HEK293 (cell line): ENCODE data around the gene USP32.

Experiments used
- CTCF ChIA-PET: fragments of 350-600 bp; formaldehyde crosslinking; extraction: SDS; loops from one replicate; lab custom pipeline; 2021; ENCODE audit warnings: antibody characterized with exemption; lab: Yijun Ruan, JAX
- POLR2A ChIA-PET: fragments of 300-600 bp; formaldehyde crosslinking; extraction: SDS; loops from one replicate; lab custom pipeline; 2020; ENCODE audit warnings: antibody characterized with exemption, inconsistent platforms; lab: Yijun Ruan, JAX
- H3K27ac ChIP-seq: fragments of 200-500 bp; sonication (Bioruptor generic); 2 replicates; pipeline ENCODE4 v1.5.1; 2014; ENCODE audit warnings: low read depth, low read length, control low read depth, inconsistent platforms; ENCODE audit errors: extremely low read depth
- H3K36me3 ChIP-seq, 2 experiments: fragments of 200-500 bp in 1 of 2; sonication (Bioruptor generic) in 1 of 2; 1 replicate in 1 of 2; 2 replicates in 1 of 2; pipeline ENCODE4 v1.5.1; 2014 to 2017; ENCODE audit warnings: inconsistent platforms in 2 of 2, low read length in 2 of 2; ENCODE audit not compliant: control insufficient read depth in 2 of 2, insufficient read depth in 1 of 2
- H3K4me1 ChIP-seq: fragments of 200-500 bp; sonication (Bioruptor generic); 2 replicates; pipeline ENCODE4 v1.5.1; 2014; ENCODE audit warnings: mild to moderate bottlenecking, low read length, inconsistent platforms; ENCODE audit not compliant: control insufficient read depth, insufficient read depth
- H3K4me3 ChIP-seq: 2 replicates; pipeline ENCODE4 v1.5.1; 2011; ENCODE audit warnings: low read depth, mild to moderate bottlenecking, control low read depth, low read length, moderate library complexity
- H3K9me3 ChIP-seq: fragments of 200-500 bp; sonication (Bioruptor generic); 2 replicates; pipeline ENCODE4 v1.5.1; 2014; ENCODE audit warnings: low read depth, low read length, inconsistent platforms; ENCODE audit not compliant: control insufficient read depth, insufficient read depth
- AEBP2 ChIP-seq: fragments of 450-650 bp; formaldehyde crosslinking; IDR thresholded peaks from 2 replicates; pipeline ENCODE4 v1.5.1; 2016; ENCODE audit warnings: missing biosample characterization, missing genetic modification characterization, borderline replicate concordance
- ATF2 ChIP-seq: fragments of 450-650 bp; formaldehyde crosslinking; IDR thresholded peaks from 2 replicates; pipeline ENCODE4 v1.5.1; 2016; ENCODE audit warnings: missing biosample characterization, missing genetic modification characterization, low read depth
- MYNN ChIP-seq: fragments of 450-650 bp; formaldehyde crosslinking; IDR thresholded peaks from 2 replicates; pipeline ENCODE4 v1.5.1; 2016; ENCODE audit warnings: missing biosample characterization, missing genetic modification characterization, borderline replicate concordance
- OVOL3 ChIP-seq: fragments of 450-650 bp; formaldehyde crosslinking; IDR thresholded peaks from 2 replicates; pipeline ENCODE4 v1.5.1; 2016; ENCODE audit warnings: missing biosample characterization, missing genetic modification characterization
- PRDM2 ChIP-seq: fragments of 450-650 bp; formaldehyde crosslinking; IDR thresholded peaks from 2 replicates; pipeline ENCODE4 v1.5.1; 2016; ENCODE audit warnings: missing biosample characterization, missing genetic modification characterization, borderline replicate concordance
- REPIN1 ChIP-seq: fragments of 450-650 bp; formaldehyde crosslinking; IDR thresholded peaks from 2 replicates; pipeline ENCODE4 v1.5.1; 2017; ENCODE audit warnings: missing biosample characterization, missing genetic modification characterization, low read depth
- YY2 ChIP-seq: fragments of 450-650 bp; formaldehyde crosslinking; IDR thresholded peaks from 2 replicates; pipeline ENCODE4 v1.5.1; 2016; ENCODE audit warnings: missing biosample characterization, missing genetic modification characterization
- ZBTB20 ChIP-seq: fragments of 450-650 bp; formaldehyde crosslinking; IDR thresholded peaks from 2 replicates; pipeline ENCODE4 v1.5.1; 2016; ENCODE audit warnings: missing biosample characterization, missing genetic modification characterization
- ZIC2 ChIP-seq: fragments of 450-650 bp; formaldehyde crosslinking; IDR thresholded peaks from 2 replicates; pipeline ENCODE4 v1.5.1; 2016; ENCODE audit warnings: missing biosample characterization, missing genetic modification characterization
- ZNF112 ChIP-seq: fragments of 450-650 bp; formaldehyde crosslinking; IDR thresholded peaks from 2 replicates; pipeline ENCODE4 v1.5.0; 2017; ENCODE audit warnings: missing biosample characterization, missing genetic modification characterization
- ZNF248 ChIP-seq: fragments of 450-650 bp; formaldehyde crosslinking; IDR thresholded peaks from 2 replicates; pipeline ENCODE4 v1.5.1; 2017; ENCODE audit warnings: missing biosample characterization, missing genetic modification characterization
- ZNF302 ChIP-seq: fragments of 450-650 bp; formaldehyde crosslinking; IDR thresholded peaks from 2 replicates; pipeline ENCODE4 v1.5.1; 2016; ENCODE audit warnings: missing biosample characterization, missing genetic modification characterization, low read depth
- ZNF473 ChIP-seq: fragments of 450-650 bp; formaldehyde crosslinking; IDR thresholded peaks from 2 replicates; pipeline ENCODE4 v1.5.1; 2017; ENCODE audit warnings: missing biosample characterization, missing genetic modification characterization
- ZNF48 ChIP-seq: fragments of 450-650 bp; formaldehyde crosslinking; IDR thresholded peaks from 2 replicates; pipeline ENCODE4 v1.5.1; 2016; ENCODE audit warnings: missing biosample characterization, missing genetic modification characterization
- ZNF521 ChIP-seq: fragments of 450-650 bp; formaldehyde crosslinking; IDR thresholded peaks from 2 replicates; pipeline ENCODE4 v1.5.1; 2017; ENCODE audit warnings: missing biosample characterization, mild to moderate bottlenecking, missing genetic modification characterization
- ZNF558 ChIP-seq: fragments of 450-650 bp; formaldehyde crosslinking; IDR thresholded peaks from 2 replicates; pipeline ENCODE4 v1.5.1; 2016; ENCODE audit warnings: missing biosample characterization, missing genetic modification characterization
- ZNF639 ChIP-seq: fragments of 450-650 bp; formaldehyde crosslinking; IDR thresholded peaks from 2 replicates; pipeline ENCODE4 v1.5.1; 2016; ENCODE audit warnings: missing biosample characterization, missing genetic modification characterization

The USP32 gene

GRCh38 chr17:60173304-60173819 is 218.6 kb downstream of the USP32 start (continued):
- TF ChIP-seq ZNF558 (tag by site-specific recombination) (peak; percentile 91), REPIN1 (tag by site-specific recombination) (no peak), ZNF639 (tag by site-specific recombination) (peak; percentile 100), ZNF302 (tag by site-specific recombination) (no peak), ZNF48 (tag by site-specific recombination) (no peak), YY2 (tag by site-specific recombination) (no peak), AEBP2 (tag by site-specific recombination) (no peak), ZBTB20 (tag by site-specific recombination) (peak; percentile 70), ZNF521 (tag by site-specific recombination) (no peak), ATF2 (tag by site-specific recombination) (peak; percentile 78), ZNF112 (tag by site-specific recombination) (no peak), ZNF248 (tag by site-specific recombination) (no peak), ZNF473 (tag by site-specific recombination) (no peak), PRDM2 (tag by site-specific recombination) (no peak), OVOL3 (peak; percentile 73; the same call in 1 of the 2 replicates)

GRCh38 chr17:60171753-60172079 is 220.2 kb downstream of the USP32 start:
- peaks cover 0 to 2% of the 10 kb centered on the region in 2 experiments; a peak in 1 of 3 replicates for H3K36me3 ChIP-seq
- TF ChIP-seq MYNN (tag by site-specific recombination) (peak; percentile 51; the same call in 1 of the 2 replicates), ZIC2 (tag by site-specific recombination) (no peak)
- CTCF ChIA-PET = no interaction called here
- H3K4me1 ChIP-seq = peaks cover 5% of the 10 kb centered on the region; the same call in 1 of the 2 replicates
- H3K9me3 ChIP-seq = no peaks in the 10 kb centered on the region
- POLR2A ChIA-PET = no interaction called here
- no peak overlapping the region for H3K4me3 ChIP-seq
- H3K27ac ChIP-seq = no peak overlapping the region
